Liver (tissue), 9 donors: ENCODE results near the gene PDLIM7. TPM values are rescaled to one million over a fixed set of nuclear protein-coding genes. Genes with fewer than 3 reads are reported as not detected.

Experiments used
- DNase-seq: peaks from one replicate; pipeline ENCODE4 v3.0.0-alpha.2; 2017; ENCODE audit warnings: low spot score
- H3K27ac ChIP-seq, 2 donors: one replicate each; pipeline ENCODE4 v1.7.0; 2013; ENCODE audit warnings: inconsistent platforms in 2 of 2, low read length in 2 of 2, control low read depth in 1 of 2, low read depth in 1 of 2, mild to moderate bottlenecking in 1 of 2
- H3K27me3 ChIP-seq, 4 donors: one replicate each; pipeline versions ENCODE4 v1.6.1 to v1.7.0; 2013; ENCODE audit warnings: low read length in 3 of 4, inconsistent platforms in 1 of 4, mild to moderate bottlenecking in 1 of 4, moderate library complexity in 1 of 4; ENCODE audit not compliant: control insufficient read depth in 4 of 4, insufficient read depth in 4 of 4
- H3K36me3 ChIP-seq, 4 donors: one replicate each; pipeline versions ENCODE4 v1.6.1 to v1.7.0; 2013; ENCODE audit warnings: low read length in 3 of 4, mild to moderate bottlenecking in 3 of 4, low read depth in 1 of 4, moderate library complexity in 1 of 4; ENCODE audit not compliant: control insufficient read depth in 4 of 4, insufficient read depth in 3 of 4
- H3K4me1 ChIP-seq, 4 donors: one replicate each; pipeline versions ENCODE4 v1.6.1 to v1.7.0; 2013; ENCODE audit warnings: low read length in 3 of 4, mild to moderate bottlenecking in 3 of 4, moderate library complexity in 1 of 4; ENCODE audit not compliant: control insufficient read depth in 4 of 4, insufficient read depth in 4 of 4
- H3K4me3 ChIP-seq, 3 donors: one replicate each; pipeline versions ENCODE4 v1.6.1 to v1.7.0; 2013; ENCODE audit warnings: low read length in 3 of 3, control low read depth in 1 of 3, low read depth in 1 of 3, mild to moderate bottlenecking in 1 of 3
- H3K9ac ChIP-seq, 2 donors: one replicate each; pipeline ENCODE4 v1.7.0; 2013; ENCODE audit warnings: low read length in 2 of 2, mild to moderate bottlenecking in 2 of 2, moderate library complexity in 2 of 2, control low read depth in 1 of 2, low read depth in 1 of 2
- H3K9me3 ChIP-seq, 4 donors: one replicate each; pipeline versions ENCODE4 v1.6.1 to v1.7.0; 2013; ENCODE audit warnings: low read length in 3 of 4; ENCODE audit not compliant: control insufficient read depth in 4 of 4
- EGR1 ChIP-seq, 2 donors: IDR thresholded peaks; 2 replicates each; pipeline ENCODE4 v1.6.1; 2016 to 2018; ENCODE audit warnings: antibody characterized with exemption in 2 of 2, low read depth in 2 of 2
- FOXA1 ChIP-seq: IDR thresholded peaks from 2 replicates; pipeline ENCODE4 v1.6.1; 2016; ENCODE audit warnings: antibody characterized with exemption
- FOXA2 ChIP-seq: IDR thresholded peaks from 2 replicates; pipeline ENCODE4 v1.6.1; 2016; ENCODE audit warnings: antibody characterized with exemption
- GABPA ChIP-seq, 2 donors: IDR thresholded peaks in 1 of 2; conservative IDR thresholded peaks in 1 of 2; 2 replicates each; pipeline ENCODE4 v1.6.1; 2016; ENCODE audit warnings: antibody characterized with exemption in 2 of 2, mild to moderate bottlenecking in 1 of 2, moderate library complexity in 1 of 2
- HNF4A ChIP-seq, 2 donors: conservative IDR thresholded peaks; 2 replicates each; pipeline ENCODE4 v1.6.1; 2016; ENCODE audit warnings: antibody characterized with exemption in 2 of 2, mild to moderate bottlenecking in 2 of 2
- JUND ChIP-seq, 2 donors: IDR thresholded peaks; 2 replicates each; pipeline ENCODE4 v1.6.1; 2016; ENCODE audit warnings: antibody characterized with exemption in 2 of 2
- RAD21 ChIP-seq, 2 donors: IDR thresholded peaks; 2 replicates each; pipeline ENCODE4 v1.6.1; 2016; ENCODE audit warnings: antibody characterized with exemption in 2 of 2, mild to moderate bottlenecking in 2 of 2
- SP1 ChIP-seq: IDR thresholded peaks from 2 replicates; pipeline ENCODE4 v1.6.1; 2018; ENCODE audit warnings: antibody characterized with exemption, mild to moderate bottlenecking
- TAF1 ChIP-seq: conservative IDR thresholded peaks from 2 replicates; pipeline ENCODE4 v1.6.1; 2016; ENCODE audit warnings: antibody characterized with exemption, mild to moderate bottlenecking
- YY1 ChIP-seq: IDR thresholded peaks from 2 replicates; pipeline ENCODE4 v1.6.1; 2016; ENCODE audit warnings: antibody characterized with exemption, mild to moderate bottlenecking
- WGBS: extraction: QIAGEN DNeasy Blood & Tissue Kit; methylation state at CpG from one replicate; pipeline ENCODE4 v1.1.7; 2013; 5-methylcytosine and 5-hydroxymethylcytosine counted together
- polyA plus RNA-seq, 2 donors: library from polyadenylated mRNA; stranded (reverse) in 1 of 2; unstranded in 1 of 2; fragments of 200-250 nt in 1 of 2; fragments of >200 nt in 1 of 2; fragmentation: Nextera tagmentation in 1 of 2; extraction: Ambion mirVana in 1 of 2; gene quantifications; one replicate each; pipeline versions ENCODE4 v1.2.1 to v1.2.3, GENCODE V29; 2013 to 2015
- total RNA-seq, 2 donors: library from RNA; depleted of rRNA; stranded (reverse); fragments of >200 nt; gene quantifications; one replicate each; pipeline ENCODE4 v1.2.3, GENCODE V29; 2014
- TF ChIP-seq, protein P1 (sequence below): IDR thresholded peaks from 2 replicates; pipeline ENCODE4 v1.6.1; 2016; ENCODE audit warnings: antibody characterized with exemption, mild to moderate bottlenecking
- TF ChIP-seq, protein P2 (sequence below): fragments of 150-350 bp; IDR thresholded peaks from 2 replicates; pipeline ENCODE4 v1.5.1; 2017; ENCODE audit warnings: improper control_type of control experiment, low read depth, low read length; ENCODE audit not compliant: missing input control
- TF ChIP-seq, protein P3 (sequence below): IDR thresholded peaks from 2 replicates; pipeline ENCODE4 v1.6.1; 2016; ENCODE audit warnings: antibody characterized with exemption
- TF ChIP-seq, protein P4 (sequence below): IDR thresholded peaks from 2 replicates; pipeline ENCODE4 v1.6.1; 2016; ENCODE audit warnings: antibody characterized with exemption
- TF ChIP-seq, protein P5 (sequence below): IDR thresholded peaks from 2 replicates; pipeline ENCODE4 v1.6.1; 2016; ENCODE audit warnings: antibody characterized with exemption
- donor health status: healthy.
- donor health status: healthy.
- donor health status: healthy.
- donor health status: healthy.
- donor health status: healthy.

PDLIM7 gene
- total and polyA plus RNA-seq, 4 donors: 5.5 to 36.0 (median 8.5) TPM

DNA sequence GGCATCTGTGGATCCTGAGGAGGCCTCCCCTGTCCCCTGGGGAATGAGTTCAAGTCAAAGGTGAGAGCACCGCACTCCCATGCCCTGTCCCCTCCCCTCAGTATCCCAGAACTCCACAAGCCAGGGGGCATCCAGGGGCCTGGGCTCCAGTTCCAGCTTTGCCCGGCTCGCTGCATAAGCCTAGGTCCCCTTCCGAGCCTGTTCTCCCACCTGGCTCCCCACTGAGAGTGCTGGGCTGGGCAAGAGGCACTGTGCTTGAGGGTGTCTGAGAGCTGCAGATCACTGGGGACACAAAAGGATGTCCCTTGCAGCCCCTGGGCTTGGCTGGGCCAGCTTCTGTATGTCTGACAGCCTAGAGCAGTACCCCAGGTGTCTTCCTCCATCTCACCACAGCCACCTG is 7.7 kb upstream of the PDLIM7 start (continued):
- TF ChIP-seq, protein P1, sequence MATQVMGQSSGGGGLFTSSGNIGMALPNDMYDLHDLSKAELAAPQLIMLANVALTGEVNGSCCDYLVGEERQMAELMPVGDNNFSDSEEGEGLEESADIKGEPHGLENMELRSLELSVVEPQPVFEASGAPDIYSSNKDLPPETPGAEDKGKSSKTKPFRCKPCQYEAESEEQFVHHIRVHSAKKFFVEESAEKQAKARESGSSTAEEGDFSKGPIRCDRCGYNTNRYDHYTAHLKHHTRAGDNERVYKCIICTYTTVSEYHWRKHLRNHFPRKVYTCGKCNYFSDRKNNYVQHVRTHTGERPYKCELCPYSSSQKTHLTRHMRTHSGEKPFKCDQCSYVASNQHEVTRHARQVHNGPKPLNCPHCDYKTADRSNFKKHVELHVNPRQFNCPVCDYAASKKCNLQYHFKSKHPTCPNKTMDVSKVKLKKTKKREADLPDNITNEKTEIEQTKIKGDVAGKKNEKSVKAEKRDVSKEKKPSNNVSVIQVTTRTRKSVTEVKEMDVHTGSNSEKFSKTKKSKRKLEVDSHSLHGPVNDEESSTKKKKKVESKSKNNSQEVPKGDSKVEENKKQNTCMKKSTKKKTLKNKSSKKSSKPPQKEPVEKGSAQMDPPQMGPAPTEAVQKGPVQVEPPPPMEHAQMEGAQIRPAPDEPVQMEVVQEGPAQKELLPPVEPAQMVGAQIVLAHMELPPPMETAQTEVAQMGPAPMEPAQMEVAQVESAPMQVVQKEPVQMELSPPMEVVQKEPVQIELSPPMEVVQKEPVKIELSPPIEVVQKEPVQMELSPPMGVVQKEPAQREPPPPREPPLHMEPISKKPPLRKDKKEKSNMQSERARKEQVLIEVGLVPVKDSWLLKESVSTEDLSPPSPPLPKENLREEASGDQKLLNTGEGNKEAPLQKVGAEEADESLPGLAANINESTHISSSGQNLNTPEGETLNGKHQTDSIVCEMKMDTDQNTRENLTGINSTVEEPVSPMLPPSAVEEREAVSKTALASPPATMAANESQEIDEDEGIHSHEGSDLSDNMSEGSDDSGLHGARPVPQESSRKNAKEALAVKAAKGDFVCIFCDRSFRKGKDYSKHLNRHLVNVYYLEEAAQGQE: no peak
- no peak for TF ChIP-seq GABPA (IDR thresholded peaks at IDR 0.05 in 1 of 2, conservative IDR thresholded peaks at IDR 0.05 in 1 of 2)

DNA sequence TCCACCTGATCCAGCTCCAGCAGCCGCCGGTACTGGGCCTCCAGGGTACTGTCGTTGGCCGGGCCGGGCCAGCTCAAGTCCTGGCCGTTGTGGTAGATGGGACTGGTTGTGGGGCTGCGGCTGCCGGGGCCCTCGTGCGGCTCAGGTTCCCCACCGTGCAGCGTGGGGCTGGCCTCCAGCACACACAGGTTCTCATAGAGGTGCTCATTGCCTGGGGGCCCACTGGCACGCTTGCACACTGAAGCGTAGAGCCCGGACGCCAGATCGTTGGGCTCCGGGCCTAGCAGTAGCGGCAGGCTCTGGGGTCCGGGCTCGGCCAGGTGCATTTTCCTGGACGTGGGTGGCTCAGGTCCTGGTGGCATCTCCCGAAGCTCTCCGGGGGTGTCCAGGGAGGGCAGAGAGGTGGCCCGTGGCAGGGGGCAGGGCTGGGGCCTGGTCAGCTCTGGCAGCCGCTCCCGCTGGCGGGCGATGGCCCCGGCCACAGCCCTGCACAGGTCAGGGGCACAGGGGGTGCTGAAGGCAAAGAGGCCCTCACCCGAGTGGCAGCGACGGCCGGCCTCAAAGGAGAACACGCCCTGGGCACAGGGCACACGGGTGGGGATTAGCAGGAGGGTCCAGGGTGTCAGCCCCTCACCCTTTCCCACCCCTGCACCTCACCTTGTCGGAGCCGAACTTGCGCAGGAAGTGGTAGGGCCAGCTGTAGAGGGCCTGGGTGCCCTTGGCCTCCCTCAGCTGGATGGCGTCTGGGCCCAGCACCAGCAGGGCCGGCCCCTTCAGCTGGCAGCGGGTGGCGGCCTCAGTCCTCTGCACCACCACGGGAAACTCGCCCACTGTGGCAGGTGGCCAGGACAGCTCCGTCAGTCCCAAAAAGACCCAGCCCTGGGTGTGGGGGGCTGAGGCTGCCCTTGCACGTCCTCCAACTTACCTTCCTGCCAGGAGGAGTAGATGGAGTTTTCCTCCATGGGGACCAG is 7.0 kb upstream of the PDLIM7 start:
- no peaks in the 10 kb centered on the region for H3K27me3 ChIP-seq
- no peaks in the 10 kb centered on the region for H3K9me3 ChIP-seq
- WGBS: 93% methylated on average over 47 of the region's 47 CpGs
- TF ChIP-seq, protein P2, sequence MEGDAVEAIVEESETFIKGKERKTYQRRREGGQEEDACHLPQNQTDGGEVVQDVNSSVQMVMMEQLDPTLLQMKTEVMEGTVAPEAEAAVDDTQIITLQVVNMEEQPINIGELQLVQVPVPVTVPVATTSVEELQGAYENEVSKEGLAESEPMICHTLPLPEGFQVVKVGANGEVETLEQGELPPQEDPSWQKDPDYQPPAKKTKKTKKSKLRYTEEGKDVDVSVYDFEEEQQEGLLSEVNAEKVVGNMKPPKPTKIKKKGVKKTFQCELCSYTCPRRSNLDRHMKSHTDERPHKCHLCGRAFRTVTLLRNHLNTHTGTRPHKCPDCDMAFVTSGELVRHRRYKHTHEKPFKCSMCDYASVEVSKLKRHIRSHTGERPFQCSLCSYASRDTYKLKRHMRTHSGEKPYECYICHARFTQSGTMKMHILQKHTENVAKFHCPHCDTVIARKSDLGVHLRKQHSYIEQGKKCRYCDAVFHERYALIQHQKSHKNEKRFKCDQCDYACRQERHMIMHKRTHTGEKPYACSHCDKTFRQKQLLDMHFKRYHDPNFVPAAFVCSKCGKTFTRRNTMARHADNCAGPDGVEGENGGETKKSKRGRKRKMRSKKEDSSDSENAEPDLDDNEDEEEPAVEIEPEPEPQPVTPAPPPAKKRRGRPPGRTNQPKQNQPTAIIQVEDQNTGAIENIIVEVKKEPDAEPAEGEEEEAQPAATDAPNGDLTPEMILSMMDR: no peak
- TF ChIP-seq GABPA (IDR thresholded peaks at IDR 0.05 in 1 of 2, conservative IDR thresholded peaks at IDR 0.05 in 1 of 2) (no peak), RAD21 (IDR thresholded peaks at IDR 0.05) (no peak), HNF4A (conservative IDR thresholded peaks at IDR 0.05) (no peak), JUND (IDR thresholded peaks at IDR 0.05) (no peak), TAF1 (no peak), SP1 (no peak), EGR1 (IDR thresholded peaks at IDR 0.05; ENCODE audit: low read depth in 2 of 2) (no peak), YY1 (no peak), FOXA2 (no peak), FOXA1 (no peak)
- TF ChIP-seq, protein P3, sequence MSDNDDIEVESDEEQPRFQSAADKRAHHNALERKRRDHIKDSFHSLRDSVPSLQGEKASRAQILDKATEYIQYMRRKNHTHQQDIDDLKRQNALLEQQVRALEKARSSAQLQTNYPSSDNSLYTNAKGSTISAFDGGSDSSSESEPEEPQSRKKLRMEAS: no peak
- TF ChIP-seq, protein P1: no peak
- TF ChIP-seq, protein P4, sequence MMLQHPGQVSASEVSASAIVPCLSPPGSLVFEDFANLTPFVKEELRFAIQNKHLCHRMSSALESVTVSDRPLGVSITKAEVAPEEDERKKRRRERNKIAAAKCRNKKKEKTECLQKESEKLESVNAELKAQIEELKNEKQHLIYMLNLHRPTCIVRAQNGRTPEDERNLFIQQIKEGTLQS: no peak
- TF ChIP-seq, protein P5, sequence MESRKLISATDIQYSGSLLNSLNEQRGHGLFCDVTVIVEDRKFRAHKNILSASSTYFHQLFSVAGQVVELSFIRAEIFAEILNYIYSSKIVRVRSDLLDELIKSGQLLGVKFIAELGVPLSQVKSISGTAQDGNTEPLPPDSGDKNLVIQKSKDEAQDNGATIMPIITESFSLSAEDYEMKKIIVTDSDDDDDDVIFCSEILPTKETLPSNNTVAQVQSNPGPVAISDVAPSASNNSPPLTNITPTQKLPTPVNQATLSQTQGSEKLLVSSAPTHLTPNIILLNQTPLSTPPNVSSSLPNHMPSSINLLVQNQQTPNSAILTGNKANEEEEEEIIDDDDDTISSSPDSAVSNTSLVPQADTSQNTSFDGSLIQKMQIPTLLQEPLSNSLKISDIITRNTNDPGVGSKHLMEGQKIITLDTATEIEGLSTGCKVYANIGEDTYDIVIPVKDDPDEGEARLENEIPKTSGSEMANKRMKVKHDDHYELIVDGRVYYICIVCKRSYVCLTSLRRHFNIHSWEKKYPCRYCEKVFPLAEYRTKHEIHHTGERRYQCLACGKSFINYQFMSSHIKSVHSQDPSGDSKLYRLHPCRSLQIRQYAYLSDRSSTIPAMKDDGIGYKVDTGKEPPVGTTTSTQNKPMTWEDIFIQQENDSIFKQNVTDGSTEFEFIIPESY: no peak
- no peak overlapping the region for H3K27ac ChIP-seq
- no peak overlapping the region for H3K4me3 ChIP-seq
- no peak for DNase-seq
- H3K4me1 ChIP-seq: peaks cover 0 to 3% (median 2%) of the 10 kb centered on the region in 4 donors
- H3K9ac ChIP-seq: no peak overlapping the region
- no peaks in the 10 kb centered on the region for H3K36me3 ChIP-seq
